ENCODE data around the gene PDZRN4.

DNA sequence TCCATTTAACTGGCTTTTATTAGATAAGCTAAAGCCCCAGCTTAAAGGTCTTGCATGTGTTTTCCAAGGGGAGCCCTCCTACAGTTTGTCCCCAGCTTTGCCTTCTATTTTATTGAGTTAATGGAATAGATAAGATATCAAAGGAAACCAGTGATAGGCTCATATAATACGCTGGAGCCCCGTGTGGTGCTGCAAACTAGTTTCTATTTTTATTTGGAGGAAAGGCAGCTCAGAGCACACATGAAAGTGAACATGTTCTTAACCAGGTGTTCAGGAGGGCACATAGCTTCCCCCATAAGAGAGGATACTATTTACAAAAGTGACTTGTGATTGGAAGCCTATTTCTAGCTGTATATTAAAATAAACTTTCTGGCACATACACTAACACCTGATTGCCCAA, 251.7 kb downstream of the PDZRN4 start:
- TF ChIP-seq, protein P1, sequence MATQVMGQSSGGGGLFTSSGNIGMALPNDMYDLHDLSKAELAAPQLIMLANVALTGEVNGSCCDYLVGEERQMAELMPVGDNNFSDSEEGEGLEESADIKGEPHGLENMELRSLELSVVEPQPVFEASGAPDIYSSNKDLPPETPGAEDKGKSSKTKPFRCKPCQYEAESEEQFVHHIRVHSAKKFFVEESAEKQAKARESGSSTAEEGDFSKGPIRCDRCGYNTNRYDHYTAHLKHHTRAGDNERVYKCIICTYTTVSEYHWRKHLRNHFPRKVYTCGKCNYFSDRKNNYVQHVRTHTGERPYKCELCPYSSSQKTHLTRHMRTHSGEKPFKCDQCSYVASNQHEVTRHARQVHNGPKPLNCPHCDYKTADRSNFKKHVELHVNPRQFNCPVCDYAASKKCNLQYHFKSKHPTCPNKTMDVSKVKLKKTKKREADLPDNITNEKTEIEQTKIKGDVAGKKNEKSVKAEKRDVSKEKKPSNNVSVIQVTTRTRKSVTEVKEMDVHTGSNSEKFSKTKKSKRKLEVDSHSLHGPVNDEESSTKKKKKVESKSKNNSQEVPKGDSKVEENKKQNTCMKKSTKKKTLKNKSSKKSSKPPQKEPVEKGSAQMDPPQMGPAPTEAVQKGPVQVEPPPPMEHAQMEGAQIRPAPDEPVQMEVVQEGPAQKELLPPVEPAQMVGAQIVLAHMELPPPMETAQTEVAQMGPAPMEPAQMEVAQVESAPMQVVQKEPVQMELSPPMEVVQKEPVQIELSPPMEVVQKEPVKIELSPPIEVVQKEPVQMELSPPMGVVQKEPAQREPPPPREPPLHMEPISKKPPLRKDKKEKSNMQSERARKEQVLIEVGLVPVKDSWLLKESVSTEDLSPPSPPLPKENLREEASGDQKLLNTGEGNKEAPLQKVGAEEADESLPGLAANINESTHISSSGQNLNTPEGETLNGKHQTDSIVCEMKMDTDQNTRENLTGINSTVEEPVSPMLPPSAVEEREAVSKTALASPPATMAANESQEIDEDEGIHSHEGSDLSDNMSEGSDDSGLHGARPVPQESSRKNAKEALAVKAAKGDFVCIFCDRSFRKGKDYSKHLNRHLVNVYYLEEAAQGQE (IDR thresholded peaks at IDR 0.05; ENCODE audit: insufficient read depth in 1 of 2, low read depth in 2 of 2, low read length in 2 of 2) = no peak
- TF ChIP-seq TAF1 (IDR thresholded peaks at IDR 0.05; ENCODE audit: borderline replicate concordance, insufficient read depth, low read length) = no peak
- TF ChIP-seq FOXP2 (optimal IDR thresholded peaks at IDR 0.05; ENCODE audit: borderline replicate concordance, extremely low read depth, extremely low read length, insufficient read depth) = no peak
- no peak for TF ChIP-seq POLR2AphosphoS5 (IDR thresholded peaks at IDR 0.05; ENCODE audit: low read depth, low read length)

All from PFSK-1 (cell line).